Thyroid gland (tissue), 4 donors: ENCODE measurements around the gene AP1S2. TPM values are rescaled to one million over a fixed set of nuclear protein-coding genes. Genes with fewer than 3 reads are reported as not detected.

Experiments
- DNase-seq, 2 donors: peaks; one replicate each; pipeline ENCODE4 v3.0.0-alpha.2; 2019
- H3K27ac ChIP-seq, 3 donors: fragments of 200-600 bp; sonication (generic); 1 replicate in 2 of 3; 2 replicates in 1 of 3; pipeline ENCODE4 v1.5.1; 2016 to 2019; ENCODE audit warnings: mild to moderate bottlenecking in 1 of 3, moderate library complexity in 1 of 3
- H3K27me3 ChIP-seq: fragments of 200-600 bp; sonication (generic); one replicate; pipeline ENCODE4 v1.5.1; 2019
- H3K36me3 ChIP-seq, 2 donors: fragments of 200-600 bp; sonication (generic); one replicate each; pipeline ENCODE4 v1.5.1; 2016 to 2019
- H3K4me1 ChIP-seq, 2 donors: fragments of 200-600 bp; sonication (generic); one replicate each; pipeline ENCODE4 v1.5.1; 2017 to 2019
- H3K4me3 ChIP-seq, 3 donors: fragments of 200-600 bp; sonication (generic); replicated peaks in 1 of 3; 1 replicate in 2 of 3; 2 replicates in 1 of 3; pipeline ENCODE4 v1.5.1; 2016; ENCODE audit warnings: mild to moderate bottlenecking in 1 of 3
- H3K9me3 ChIP-seq: fragments of 200-600 bp; sonication (generic); one replicate; pipeline ENCODE4 v1.5.1; 2017
- POLR2A ChIP-seq, 2 donors: fragments of 450-650 bp; IDR thresholded peaks; one replicate each; pipeline ENCODE4 v1.6.1; 2017; ENCODE audit warnings: antibody characterized with exemption in 2 of 2, mild to moderate bottlenecking in 2 of 2, moderate library complexity in 1 of 2
- WGBS, 2 donors: methylation state at CpG; one replicate each; pipeline ENCODE4 v1.1.5; 2017; 5-methylcytosine and 5-hydroxymethylcytosine counted together
- intact Hi-C: fragments of 100-400 bp; cut with DNase I; formaldehyde crosslinking; loops from one replicate; pipeline ENCODE4 v1.15.1; 2023
- total RNA-seq, 4 donors: library from RNA; depleted of rRNA; stranded (reverse); fragments of >200 nt; gene quantifications; one replicate each; pipeline ENCODE4 v1.2.3, GENCODE V29; 2016
- TF ChIP-seq, protein P1 (sequence below), 6 experiments: fragments of 200-600 bp in 3 of 6; fragments of 450-650 bp in 3 of 6; sonication (generic) in 3 of 6; IDR thresholded peaks; one replicate each; pipeline ENCODE4 v1.5.1; 2016 to 2019; ENCODE audit warnings: antibody characterized with exemption in 6 of 6, mild to moderate bottlenecking in 2 of 6, inconsistent platforms in 1 of 6, moderate library complexity in 1 of 6

AP1S2 gene
- total RNA-seq, 4 donors from 2014 or later = 34.3 to 81.4 (median 45.7) TPM

GRCh38 chrX:15797707-15798106 is 56.9 kb downstream of the AP1S2 start:
- no peak overlapping the region for H3K27ac ChIP-seq
- no peak overlapping the region for H3K4me3 ChIP-seq
- DNase-seq = no peak
- 92 to 97% methylated on average over 4 of the region's 4 CpGs for whole genome bisulfite sequencing, 2 donors
- intact Hi-C loops = no loop called here
- no peaks in the 10 kb centered on the region for H3K4me1 ChIP-seq
- peaks cover 0 to 6% of the 10 kb centered on the region in 2 donors for H3K36me3 ChIP-seq
- no peaks in the 10 kb centered on the region for H3K9me3 ChIP-seq
- H3K27me3 ChIP-seq = no peaks in the 10 kb centered on the region
- TF ChIP-seq, protein P1, sequence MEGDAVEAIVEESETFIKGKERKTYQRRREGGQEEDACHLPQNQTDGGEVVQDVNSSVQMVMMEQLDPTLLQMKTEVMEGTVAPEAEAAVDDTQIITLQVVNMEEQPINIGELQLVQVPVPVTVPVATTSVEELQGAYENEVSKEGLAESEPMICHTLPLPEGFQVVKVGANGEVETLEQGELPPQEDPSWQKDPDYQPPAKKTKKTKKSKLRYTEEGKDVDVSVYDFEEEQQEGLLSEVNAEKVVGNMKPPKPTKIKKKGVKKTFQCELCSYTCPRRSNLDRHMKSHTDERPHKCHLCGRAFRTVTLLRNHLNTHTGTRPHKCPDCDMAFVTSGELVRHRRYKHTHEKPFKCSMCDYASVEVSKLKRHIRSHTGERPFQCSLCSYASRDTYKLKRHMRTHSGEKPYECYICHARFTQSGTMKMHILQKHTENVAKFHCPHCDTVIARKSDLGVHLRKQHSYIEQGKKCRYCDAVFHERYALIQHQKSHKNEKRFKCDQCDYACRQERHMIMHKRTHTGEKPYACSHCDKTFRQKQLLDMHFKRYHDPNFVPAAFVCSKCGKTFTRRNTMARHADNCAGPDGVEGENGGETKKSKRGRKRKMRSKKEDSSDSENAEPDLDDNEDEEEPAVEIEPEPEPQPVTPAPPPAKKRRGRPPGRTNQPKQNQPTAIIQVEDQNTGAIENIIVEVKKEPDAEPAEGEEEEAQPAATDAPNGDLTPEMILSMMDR (IDR thresholded peaks at IDR 0.05) = no peak
- no peak for TF ChIP-seq POLR2A (IDR thresholded peaks at IDR 0.05)

GRCh38 chrX:15790769-15791290 is 63.8 kb downstream of the AP1S2 start:
- H3K27ac ChIP-seq = peak overlapping the region; percentile 6 to 86 (median 79)
- WGBS, 2 donors = 1 to 4% methylated on average over 2 to 15 of the region's 15 CpGs
- no peaks in the 10 kb centered on the region for H3K9me3 ChIP-seq
- TF ChIP-seq, protein P1 (IDR thresholded peaks at IDR 0.05) = no peak
- no peak for TF ChIP-seq POLR2A (IDR thresholded peaks at IDR 0.05)
- no peaks in the 10 kb centered on the region for H3K36me3 ChIP-seq
- DNase-seq = no peak
- H3K4me3 ChIP-seq = peak overlapping the region in 2 of 3 donors; percentile 13 to 79
- no peaks in the 10 kb centered on the region for H3K27me3 ChIP-seq
- intact Hi-C loops = no loop called here
- peaks cover 4 to 11% of the 10 kb centered on the region in 2 donors for H3K4me1 ChIP-seq

- intact Hi-C loops = no loop called here
- H3K9me3 ChIP-seq = no peaks in the 10 kb centered on the region
- TF ChIP-seq, protein P1 (IDR thresholded peaks at IDR 0.05) = no peak
- peak in 1 of 2 donors; percentile 81 for TF ChIP-seq POLR2A (IDR thresholded peaks at IDR 0.05)
- DNase-seq = peak; percentile 84
- H3K36me3 ChIP-seq = peaks cover 0 to 2% of the 10 kb centered on the region in 2 donors
- H3K27ac ChIP-seq = peak within 1 kb of the TSS; percentile 6 to 86 (median 79)
- H3K4me1 ChIP-seq = peaks cover 4 to 11% of the 10 kb centered on the region in 2 donors
- H3K27me3 ChIP-seq = no peaks in the 10 kb centered on the region
- peak within 1 kb of the TSS in 2 of 3 donors; percentile 13 to 79 for H3K4me3 ChIP-seq
- WGBS, 2 donors = 0% methylated on average over 5 to 19 of the region's 55 CpGs
These were observed 64.4 kb downstream of the AP1S2 start, which contains the start of gene ZRSR2 for GRCh38 chrX:15789979-15790768. TSS of gene ZRSR2 (plus strand) at chrX:15790484. CDS start at chrX:15790496, 12 bp downstream.

GRCh38 chrX:15786915-15787314 is 67.7 kb downstream of the AP1S2 start:
- DNase-seq = no peak
- H3K27ac ChIP-seq = no peak overlapping the region
- no peak for TF ChIP-seq POLR2A (IDR thresholded peaks at IDR 0.05)
- TF ChIP-seq, protein P1 (IDR thresholded peaks at IDR 0.05) = no peak
- intact Hi-C loops = no loop called here
- 83 to 97% methylated on average over 2 to 3 of the region's 3 CpGs for WGBS, 2 donors
- H3K4me1 ChIP-seq = peaks cover 4 to 11% of the 10 kb centered on the region in 2 donors
- no peaks in the 10 kb centered on the region for H3K27me3 ChIP-seq
- no peaks in the 10 kb centered on the region for H3K9me3 ChIP-seq
- peaks cover 0 to 6% of the 10 kb centered on the region in 2 donors for H3K36me3 ChIP-seq
- H3K4me3 ChIP-seq = no peak overlapping the region
